Daoy (cell line): ENCODE measurements around the gene MRPS18B. TPM values are rescaled to one million over a fixed set of nuclear protein-coding genes. Genes with fewer than 3 reads are reported as not detected.

Experiments
- total RNA-seq: library from RNA; depleted of rRNA; stranded (reverse); fragments of >200 nt; shearing (Covaris generic); gene quantifications from 2 replicates; pipeline ENCODE4 v1.2.3, GENCODE V29; 2014; rRNA removed

MRPS18B gene
- total RNA-seq, 1 experiment from 2014 or later: 93.5 TPM

Other genes starting within 250 kb of the MRPS18B start
- 109 and 110 TPM in 2 replicates for gene HLA-E, start 128.3 kb upstream of the MRPS18B start, total RNA-seq
- gene GNL1, start 61.4 kb upstream of the MRPS18B start, total RNA-seq: 36.8 and 57.4 TPM in 2 replicates
- gene PRR3, start 60.5 kb upstream of the MRPS18B start, total RNA-seq: 13.4 and 18.3 TPM in 2 replicates
- 85.7 and 96.1 TPM in 2 replicates for gene ABCF1, start 46.4 kb upstream of the MRPS18B start, total RNA-seq
- 29.5 and 30.1 TPM in 2 replicates for gene PPP1R10, start 597 bp upstream of the MRPS18B start, total RNA-seq
- 1.7 and 2.5 TPM in 2 replicates for gene ATAT1, start 9.0 kb downstream of the MRPS18B start, total RNA-seq
- gene C6orf136, start 29.3 kb downstream of the MRPS18B start, total RNA-seq: 5.3 and 7.1 TPM in 2 replicates
- gene DHX16, start 55.2 kb downstream of the MRPS18B start, total RNA-seq: 59.9 and 87.0 TPM in 2 replicates
- 71.6 and 77.5 TPM in 2 replicates for gene PPP1R18, start 68.8 kb downstream of the MRPS18B start, total RNA-seq
- gene NRM, start 73.1 kb downstream of the MRPS18B start, total RNA-seq: 7.5 and 7.8 TPM in 2 replicates
- gene MDC1, start 99.4 kb downstream of the MRPS18B start, total RNA-seq: 12.6 and 21.9 TPM in 2 replicates
- gene TUBB, start 102.5 kb downstream of the MRPS18B start, total RNA-seq: 1,353 and 1,355 TPM in 2 replicates
- gene FLOT1, start 124.8 kb downstream of the MRPS18B start, total RNA-seq: 370 and 430 TPM in 2 replicates
- 344 and 350 TPM in 2 replicates for gene IER3, start 126.7 kb downstream of the MRPS18B start, total RNA-seq